Vagina (tissue), 2 donors: ENCODE data around the gene OLFM4.

ENCODE experiments used
- POLR2A ChIP-seq, 2 donors: fragments of 450-650 bp; IDR thresholded peaks; one replicate each; pipeline ENCODE4 v1.6.1; 2017; ENCODE audit warnings: antibody characterized with exemption in 2 of 2, mild to moderate bottlenecking in 2 of 2, moderate library complexity in 2 of 2
- POLR2AphosphoS5 ChIP-seq, 2 donors: sonication (generic); formaldehyde crosslinking; IDR thresholded peaks; one replicate each; pipeline ENCODE4 v1.9.0; 2017; ENCODE audit warnings: antibody characterized with exemption in 2 of 2, mild to moderate bottlenecking in 2 of 2, low read depth in 1 of 2; ENCODE audit not compliant: insufficient read depth in 1 of 2
- TF ChIP-seq, protein P1 (sequence below), 3 experiments: fragments of 450-650 bp in 2 of 3; fragments of 200-600 bp in 1 of 3; sonication (generic) in 1 of 3; IDR thresholded peaks; one replicate each; pipeline ENCODE4 v1.5.1; 2017 to 2019; ENCODE audit warnings: antibody characterized with exemption in 3 of 3, mild to moderate bottlenecking in 2 of 3, moderate library complexity in 2 of 3

- TF ChIP-seq, protein P1, sequence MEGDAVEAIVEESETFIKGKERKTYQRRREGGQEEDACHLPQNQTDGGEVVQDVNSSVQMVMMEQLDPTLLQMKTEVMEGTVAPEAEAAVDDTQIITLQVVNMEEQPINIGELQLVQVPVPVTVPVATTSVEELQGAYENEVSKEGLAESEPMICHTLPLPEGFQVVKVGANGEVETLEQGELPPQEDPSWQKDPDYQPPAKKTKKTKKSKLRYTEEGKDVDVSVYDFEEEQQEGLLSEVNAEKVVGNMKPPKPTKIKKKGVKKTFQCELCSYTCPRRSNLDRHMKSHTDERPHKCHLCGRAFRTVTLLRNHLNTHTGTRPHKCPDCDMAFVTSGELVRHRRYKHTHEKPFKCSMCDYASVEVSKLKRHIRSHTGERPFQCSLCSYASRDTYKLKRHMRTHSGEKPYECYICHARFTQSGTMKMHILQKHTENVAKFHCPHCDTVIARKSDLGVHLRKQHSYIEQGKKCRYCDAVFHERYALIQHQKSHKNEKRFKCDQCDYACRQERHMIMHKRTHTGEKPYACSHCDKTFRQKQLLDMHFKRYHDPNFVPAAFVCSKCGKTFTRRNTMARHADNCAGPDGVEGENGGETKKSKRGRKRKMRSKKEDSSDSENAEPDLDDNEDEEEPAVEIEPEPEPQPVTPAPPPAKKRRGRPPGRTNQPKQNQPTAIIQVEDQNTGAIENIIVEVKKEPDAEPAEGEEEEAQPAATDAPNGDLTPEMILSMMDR (IDR thresholded peaks at IDR 0.05), result no peak
- TF ChIP-seq POLR2A (IDR thresholded peaks at IDR 0.05), result no peak
- no peak for TF ChIP-seq POLR2AphosphoS5 (IDR thresholded peaks at IDR 0.05; ENCODE audit: insufficient read depth in 1 of 2, low read depth in 1 of 2)
Observed at GRCh38 chr13:53088871-53089270, 60.3 kb downstream of the OLFM4 start.
